ENCODE data around the gene CPO.
A peak's percentile ranks its signal among the peaks of the same experiment; 100 is the strongest.

CPO gene

DNA sequence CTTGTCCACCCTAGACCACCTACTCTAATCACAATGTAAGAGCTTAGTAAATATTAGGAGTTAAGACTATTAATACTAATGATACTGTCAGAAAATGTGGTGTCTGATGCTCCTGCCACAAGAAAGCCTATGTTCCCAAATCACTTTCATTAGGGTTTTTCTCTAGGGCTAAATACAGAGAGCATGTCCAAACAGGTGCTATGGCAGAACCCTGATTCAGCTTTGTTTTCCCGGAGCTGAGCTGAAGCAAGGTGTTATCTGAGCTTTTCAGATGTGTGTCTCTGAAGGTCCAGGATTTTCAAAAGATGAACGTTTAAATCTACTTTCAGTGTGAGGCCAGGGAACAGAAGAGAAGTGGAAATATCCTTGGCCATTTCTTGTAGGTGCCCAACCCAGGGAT, 40.6 kb downstream of the CPO start:
- ChIA-PET CTCF (interaction anchor here (1.0 to 10.1 kb wide), 9 partner anchors 9 to 527 kb away, joined by 3 to 163 read pairs (median 10); partner anchors contain the start of gene KLF7), POLR2A (no interaction called here)
- no peak for DNase-seq (ENCODE audit: low read depth, low spot score)
- no peak overlapping the region for H3K4me3 ChIP-seq (ENCODE audit: low read depth, low read length)
- TF ChIP-seq, protein P1, sequence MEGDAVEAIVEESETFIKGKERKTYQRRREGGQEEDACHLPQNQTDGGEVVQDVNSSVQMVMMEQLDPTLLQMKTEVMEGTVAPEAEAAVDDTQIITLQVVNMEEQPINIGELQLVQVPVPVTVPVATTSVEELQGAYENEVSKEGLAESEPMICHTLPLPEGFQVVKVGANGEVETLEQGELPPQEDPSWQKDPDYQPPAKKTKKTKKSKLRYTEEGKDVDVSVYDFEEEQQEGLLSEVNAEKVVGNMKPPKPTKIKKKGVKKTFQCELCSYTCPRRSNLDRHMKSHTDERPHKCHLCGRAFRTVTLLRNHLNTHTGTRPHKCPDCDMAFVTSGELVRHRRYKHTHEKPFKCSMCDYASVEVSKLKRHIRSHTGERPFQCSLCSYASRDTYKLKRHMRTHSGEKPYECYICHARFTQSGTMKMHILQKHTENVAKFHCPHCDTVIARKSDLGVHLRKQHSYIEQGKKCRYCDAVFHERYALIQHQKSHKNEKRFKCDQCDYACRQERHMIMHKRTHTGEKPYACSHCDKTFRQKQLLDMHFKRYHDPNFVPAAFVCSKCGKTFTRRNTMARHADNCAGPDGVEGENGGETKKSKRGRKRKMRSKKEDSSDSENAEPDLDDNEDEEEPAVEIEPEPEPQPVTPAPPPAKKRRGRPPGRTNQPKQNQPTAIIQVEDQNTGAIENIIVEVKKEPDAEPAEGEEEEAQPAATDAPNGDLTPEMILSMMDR (IDR thresholded peaks at IDR 0.05; ENCODE audit: insufficient read depth, low read length, missing control alignments): no peak

DNA sequence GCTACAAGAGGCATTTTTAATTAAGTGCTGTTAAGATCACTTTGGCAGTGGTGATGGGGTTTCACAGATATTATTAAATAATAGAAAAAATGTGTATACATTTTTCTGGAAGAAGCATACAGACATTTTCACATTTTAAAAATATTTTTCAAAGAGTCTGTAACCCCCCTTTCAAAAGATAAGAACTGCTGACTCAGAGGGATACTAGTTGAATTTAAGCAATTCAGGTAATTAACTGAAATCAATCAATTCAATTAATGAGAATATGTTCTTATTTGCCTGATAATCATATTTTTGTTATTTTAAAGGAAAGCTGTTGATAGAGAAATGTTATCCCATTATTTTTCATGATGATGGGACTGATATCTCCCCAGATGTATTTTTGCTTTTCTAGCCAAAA, 41.1 kb downstream of the CPO start:
- H3K4me3 ChIP-seq (ENCODE audit: low read depth, low read length): no peak overlapping the region
- POLR2A ChIA-PET: no interaction called here
- TF ChIP-seq, protein P1 (IDR thresholded peaks at IDR 0.05; ENCODE audit: insufficient read depth, low read length, missing control alignments): no peak
- CTCF ChIA-PET: interaction anchor here (1.0 to 10.1 kb wide), 8 partner anchors 8 to 527 kb away, joined by 3 to 163 read pairs (median 10); partner anchors contain the start of gene KLF7
- DNase-seq (ENCODE audit: low read depth, low spot score): no peak

DNA sequence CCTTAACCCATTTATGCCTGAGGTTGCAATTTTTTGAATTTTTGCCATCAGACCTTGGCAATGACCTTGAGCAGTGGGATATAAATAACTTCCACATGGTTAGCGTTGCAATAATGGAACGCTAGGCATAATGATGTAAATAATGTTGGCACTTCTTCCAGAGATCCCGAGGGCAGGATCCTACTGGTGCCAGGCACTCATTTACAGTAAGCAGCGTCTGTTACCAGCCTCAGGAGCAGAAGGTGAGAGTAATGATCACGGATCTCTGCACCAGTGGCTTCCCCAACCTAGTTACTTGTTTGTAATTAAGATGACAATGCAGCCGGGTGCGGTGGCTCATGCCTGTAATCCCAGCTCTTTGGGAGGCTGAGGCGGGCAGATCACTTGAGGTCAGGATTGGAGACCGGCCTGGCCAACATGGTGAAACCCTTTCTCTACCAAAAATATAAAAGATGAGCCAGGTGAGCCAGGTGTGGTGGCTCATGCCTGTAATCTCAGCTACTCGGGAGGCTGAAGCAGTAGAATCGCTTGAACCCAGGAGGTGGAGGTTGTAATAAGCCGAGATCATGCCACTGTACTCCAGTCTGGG, 41.9 kb downstream of the CPO start:
- CTCF ChIA-PET: interaction anchor here (0.9 to 10.1 kb wide), 19 partner anchors 9 to 526 kb away, joined by 3 to 163 read pairs (median 3); no protein-coding TSS in a partner anchor
- no peak overlapping the region for H3K4me3 ChIP-seq (ENCODE audit: low read depth, low read length)
- POLR2A ChIA-PET: interaction anchor here (0.9 kb wide), 1 partner anchor 492 kb away, joined by 3 read pairs; no protein-coding TSS in a partner anchor
- TF ChIP-seq, protein P1 (IDR thresholded peaks at IDR 0.05; ENCODE audit: insufficient read depth, low read length, missing control alignments): no peak
- no peak for DNase-seq (ENCODE audit: low read depth, low spot score)

DNA sequence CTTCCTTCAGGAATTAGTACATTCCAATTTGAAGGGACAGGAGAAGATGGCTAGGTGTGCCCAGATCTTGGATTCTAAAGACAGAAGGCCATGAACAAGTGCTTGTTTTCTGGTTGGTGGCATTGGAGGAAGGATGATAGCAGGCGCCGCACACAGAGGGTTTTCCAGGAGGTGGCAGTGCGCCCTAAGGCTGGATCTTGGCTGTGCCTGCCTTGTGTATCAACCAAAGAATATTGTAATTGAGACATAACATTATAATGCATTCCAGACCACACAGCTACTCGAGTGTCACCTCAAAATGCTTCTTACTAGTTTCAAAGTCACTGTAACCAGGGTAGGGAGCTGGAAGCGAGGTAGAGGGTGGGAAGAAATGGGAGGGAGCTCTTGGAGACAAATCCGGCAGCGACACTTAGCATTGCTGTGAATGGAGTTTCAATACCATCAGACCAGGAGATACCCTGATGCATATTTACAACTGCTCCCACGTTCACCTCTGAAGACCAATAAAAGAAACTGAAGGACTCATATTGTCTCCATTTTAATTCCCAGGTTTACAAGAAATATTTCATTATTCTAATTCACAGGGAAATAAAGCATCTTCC, 42.5 kb downstream of the CPO start:
- H3K4me3 ChIP-seq (ENCODE audit: low read depth, low read length): no peak overlapping the region
- TF ChIP-seq, protein P1 (IDR thresholded peaks at IDR 0.05; ENCODE audit: insufficient read depth, low read length, missing control alignments): peak; percentile 89
- POLR2A ChIA-PET: interaction anchor here (0.9 kb wide), 1 partner anchor 491 kb away, joined by 3 read pairs; no protein-coding TSS in a partner anchor
- CTCF ChIA-PET: interaction anchor here (0.6 to 10.1 kb wide), 24 partner anchors 9 to 499 kb away, joined by 3 to 163 read pairs (median 3); partner anchors contain the start of gene KLF7
- no peak for DNase-seq (ENCODE audit: low read depth, low spot score)

DNA sequence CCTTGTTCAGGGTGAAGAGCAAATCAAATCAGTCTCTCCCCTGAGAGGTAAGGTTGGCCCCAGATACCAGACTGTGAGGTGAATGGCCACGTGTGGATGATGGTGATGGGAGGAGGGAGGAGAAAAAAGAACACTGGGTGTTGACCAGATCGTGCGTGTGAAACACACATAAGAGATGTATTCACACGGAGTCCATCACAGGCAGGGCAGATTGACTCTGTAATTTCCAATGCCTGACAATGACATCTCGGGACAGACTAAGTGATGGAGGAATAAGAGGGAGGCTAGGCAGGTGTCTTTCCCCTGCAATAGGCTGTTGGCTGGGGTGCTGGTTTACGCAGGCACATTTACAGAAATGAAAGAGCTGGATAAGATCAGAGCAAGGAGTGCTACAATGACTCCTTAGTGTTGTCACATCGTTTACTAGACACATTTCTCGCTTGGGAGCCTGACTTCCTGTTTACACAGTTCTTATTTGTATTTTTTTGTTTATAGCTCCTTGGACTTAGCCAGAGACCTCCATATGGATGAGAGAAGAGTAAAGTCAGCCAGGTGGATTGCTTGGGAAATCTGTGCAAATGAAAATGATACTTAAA, 43.1 kb downstream of the CPO start:
- H3K4me3 ChIP-seq (ENCODE audit: low read depth, low read length): no peak overlapping the region
- no peak for DNase-seq (ENCODE audit: low read depth, low spot score)
- ChIA-PET CTCF (interaction anchor here (0.6 to 10.1 kb wide), 31 partner anchors 8 to 499 kb away, joined by 3 to 163 read pairs (median 3); partner anchors contain the start of gene KLF7), POLR2A (interaction anchor here (0.9 to 1.1 kb wide), 2 partner anchors 182 to 490 kb away, joined by 3 to 4 read pairs; no protein-coding TSS in a partner anchor)
- TF ChIP-seq, protein P1 (IDR thresholded peaks at IDR 0.05; ENCODE audit: insufficient read depth, low read length, missing control alignments): no peak

Data from AG04449 (cell line).